ENCODE results near the gene TTC1.

Gene TTC1

DNA sequence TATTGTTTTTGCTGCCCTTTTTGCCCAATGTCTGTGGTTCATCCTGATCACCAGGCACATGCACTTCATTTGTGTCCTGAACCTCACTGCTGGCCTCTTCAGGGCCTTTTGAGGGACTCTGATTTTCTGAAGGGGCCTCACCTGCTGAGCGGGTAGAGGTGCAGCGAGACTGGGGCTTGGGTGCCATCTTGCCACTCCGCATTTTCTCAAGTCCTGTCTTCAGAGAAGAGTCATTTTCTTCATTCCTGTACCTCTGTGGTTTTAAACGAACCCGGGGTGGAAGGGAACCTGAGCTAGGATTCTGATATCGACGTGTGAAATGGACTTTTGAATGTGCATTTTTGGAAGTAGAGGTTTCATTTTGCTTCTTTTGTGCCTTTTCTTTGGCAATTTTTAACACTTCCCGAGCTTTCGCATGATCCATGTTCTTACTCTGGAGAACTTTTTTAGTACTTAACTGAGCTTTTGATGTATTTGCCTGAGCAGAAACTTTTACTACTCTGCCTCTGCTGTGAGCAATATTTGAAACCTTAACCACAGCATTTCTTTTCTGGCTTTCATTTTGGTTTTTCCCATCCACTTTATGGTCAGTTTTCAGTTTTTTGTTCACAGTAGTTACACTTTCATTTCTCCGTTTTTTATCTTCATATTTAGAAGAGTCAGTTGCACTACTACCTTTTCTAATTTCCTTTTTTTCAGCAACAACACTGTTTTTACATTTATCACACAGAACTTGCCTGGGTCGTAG, 84.2 kb downstream of the TTC1 start:
- Mint-ChIP-seq H3K9me3 (no peaks in the 10 kb centered on the region), H3K36me3 (ENCODE audit: low read depth) (peaks cover 35% of the 10 kb centered on the region), H3K4me1 (ENCODE audit: low read depth) (peaks cover 28% of the 10 kb centered on the region), H3K27ac (peak overlapping the region; percentile 87), H3K4me3 (peak overlapping the region; percentile 76), H3K27me3 (ENCODE audit: low read depth) (no peaks in the 10 kb centered on the region)
- DNase-seq (ENCODE audit: low spot score): no peak

DNA sequence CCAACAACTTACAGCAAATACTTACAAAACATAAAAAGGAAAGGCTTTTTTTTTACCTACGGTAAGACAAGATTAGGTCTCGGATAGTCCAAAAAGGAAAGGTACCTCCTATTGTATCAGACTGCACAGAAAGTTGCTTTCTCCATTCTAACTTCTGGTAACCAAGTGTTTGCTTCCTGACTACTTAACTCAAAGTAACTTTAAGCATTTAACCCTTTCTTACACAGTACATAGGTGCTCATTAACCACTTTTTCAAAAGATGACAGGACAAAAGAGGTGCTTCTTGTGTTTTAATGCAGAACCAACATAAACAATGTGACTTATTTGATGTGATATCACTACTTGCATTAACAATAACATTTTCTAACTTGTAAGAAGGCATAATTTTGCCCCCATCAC, 87.2 kb downstream of the TTC1 start:
- Mint-ChIP-seq H3K27ac (no peak overlapping the region), H3K36me3 (ENCODE audit: low read depth) (peaks cover 37% of the 10 kb centered on the region)

DNA sequence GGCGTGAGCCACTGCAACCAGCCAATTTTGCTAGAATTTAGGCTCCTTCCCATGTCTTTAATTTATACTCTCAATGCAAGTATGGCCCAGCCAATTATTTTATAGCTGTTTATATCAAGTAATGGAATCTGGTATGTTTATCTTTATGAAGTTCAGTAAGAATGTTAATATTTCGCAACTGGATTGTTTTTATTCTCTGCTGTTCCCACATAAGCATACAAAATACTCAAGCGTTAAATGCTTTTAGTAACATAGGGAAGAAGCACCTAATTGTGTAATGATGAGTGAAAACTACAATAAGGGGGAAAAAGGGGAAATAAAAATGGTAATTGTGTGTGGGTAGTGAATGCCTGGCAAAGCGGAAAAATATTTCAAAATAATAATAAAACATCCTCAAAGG, 89.1 kb downstream of the TTC1 start:
- peaks cover 20% of the 10 kb centered on the region for H3K4me1 Mint-ChIP-seq (ENCODE audit: low read depth)
- no peaks in the 10 kb centered on the region for H3K9me3 Mint-ChIP-seq
- DNase-seq (ENCODE audit: low spot score): no peak
- no peaks in the 10 kb centered on the region for H3K27me3 Mint-ChIP-seq (ENCODE audit: low read depth)
- H3K4me3 Mint-ChIP-seq: no peak overlapping the region
- peaks cover 28% of the 10 kb centered on the region for H3K36me3 Mint-ChIP-seq (ENCODE audit: low read depth)
- no peak overlapping the region for H3K27ac Mint-ChIP-seq

More for the DNA sequence above, 87.2 kb downstream of the TTC1 start:
- Mint-ChIP-seq H3K9me3 (no peaks in the 10 kb centered on the region), H3K4me1 (ENCODE audit: low read depth) (peaks cover 26% of the 10 kb centered on the region), H3K27me3 (ENCODE audit: low read depth) (no peaks in the 10 kb centered on the region), H3K4me3 (no peak overlapping the region)
- no peak for DNase-seq (ENCODE audit: low spot score)

DNA sequence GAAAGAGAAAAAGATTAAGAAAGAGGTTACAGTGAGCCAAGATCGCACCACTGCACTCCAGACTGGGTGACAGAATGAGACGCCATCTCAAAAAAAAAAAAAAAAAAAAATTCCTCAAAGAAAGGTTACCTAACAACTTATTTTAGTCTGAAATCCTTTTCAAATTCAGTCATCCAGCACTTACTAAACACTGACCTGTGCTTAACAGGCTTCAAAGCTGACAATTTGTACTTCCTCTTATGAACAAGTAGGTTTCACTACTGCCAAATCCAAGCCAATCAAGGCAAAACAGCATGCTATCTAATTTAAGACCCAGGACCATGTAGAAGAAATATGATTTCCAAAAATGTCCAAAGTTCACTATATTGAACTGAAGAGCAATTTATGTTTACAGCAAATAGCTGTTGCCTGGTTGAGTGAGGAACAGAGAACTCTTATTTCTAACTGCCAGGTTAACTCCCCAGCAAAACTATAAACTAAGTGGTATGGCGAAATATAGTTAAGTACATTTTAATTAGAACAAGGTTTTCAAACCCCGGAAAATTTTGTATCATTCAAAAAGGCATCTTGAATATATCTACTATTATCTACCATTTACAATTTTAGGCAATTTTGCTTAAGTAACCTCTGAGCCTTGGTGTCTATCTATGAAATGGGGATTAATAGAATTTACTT, 96.9 kb downstream of the TTC1 start:
- peaks cover 27% of the 10 kb centered on the region for H3K36me3 Mint-ChIP-seq (ENCODE audit: low read depth)
- H3K4me1 Mint-ChIP-seq (ENCODE audit: low read depth): peaks cover 7% of the 10 kb centered on the region
- no peak for DNase-seq (ENCODE audit: low spot score)
- no peaks in the 10 kb centered on the region for H3K27me3 Mint-ChIP-seq (ENCODE audit: low read depth)
- H3K9me3 Mint-ChIP-seq: no peaks in the 10 kb centered on the region
- H3K4me3 Mint-ChIP-seq: no peak overlapping the region
- H3K27ac Mint-ChIP-seq: no peak overlapping the region

DNA sequence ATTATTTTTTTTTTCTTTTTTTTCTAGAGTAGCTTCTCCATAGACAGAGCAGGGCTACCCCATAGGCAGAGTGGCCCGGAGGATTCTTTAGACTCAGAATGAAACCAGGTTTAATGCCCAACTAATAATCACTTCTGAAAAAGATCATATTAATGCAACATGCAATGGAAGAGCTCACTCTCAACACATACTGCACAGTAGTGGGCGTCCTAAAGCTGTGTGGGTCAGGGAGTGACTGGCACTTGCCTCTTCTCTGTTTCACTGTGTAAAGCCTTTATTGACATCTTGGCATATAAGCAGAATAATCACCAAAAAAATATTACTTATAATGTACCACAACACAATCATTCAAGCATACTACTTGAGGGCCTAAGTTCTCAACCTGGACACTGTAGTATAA, 99.2 kb downstream of the TTC1 start:
- no peak overlapping the region for H3K27ac Mint-ChIP-seq
- peaks cover 40% of the 10 kb centered on the region for H3K36me3 Mint-ChIP-seq (ENCODE audit: low read depth)
- no peak overlapping the region for H3K4me3 Mint-ChIP-seq
- peaks cover 7% of the 10 kb centered on the region for H3K4me1 Mint-ChIP-seq (ENCODE audit: low read depth)
- no peaks in the 10 kb centered on the region for H3K27me3 Mint-ChIP-seq (ENCODE audit: low read depth)
- H3K9me3 Mint-ChIP-seq: no peaks in the 10 kb centered on the region
- DNase-seq (ENCODE audit: low spot score): no peak

Data from T-helper 2 cell treated with Interferon-gamma antibody and Interleukin-4, amounts not matched to agents 5 μg/mL and 100 μg/mL, for 36 hours (primary cell).